HPDE6-E6E7 (cell line): ENCODE data around the gene SLC7A9.

Experiments used
- DNase-seq: peaks from one replicate; pipeline ENCODE4 v3.0.0; 2011; ENCODE audit warnings: missing footprints; ENCODE audit errors: extremely low spot score

Gene SLC7A9

GRCh38 chr19:32828643-32829344 lies 40.8 kb downstream of the SLC7A9 start:
- no peak for DNase-seq

GRCh38 chr19:32828139-32828538 lies 41.4 kb downstream of the SLC7A9 start:
- DNase-seq = no peak

GRCh38 chr19:32824916-32825608 lies 44.5 kb downstream of the SLC7A9 start:
- DNase-seq = no peak

- no peak for DNase-seq
Observed at GRCh38 chr19:32824191-32824751, 45.3 kb downstream of the SLC7A9 start.

- DNase-seq = no peak
Observed at GRCh38 chr19:32823747-32824102, 45.8 kb downstream of the SLC7A9 start.

GRCh38 chr19:32822916-32823746 lies 46.4 kb downstream of the SLC7A9 start:
- no peak for DNase-seq

- no peak for DNase-seq
Observed at GRCh38 chr19:32819419-32820400, 49.9 kb downstream of the SLC7A9 start.

- DNase-seq = no peak
Observed at GRCh38 chr19:32818536-32818935, 51.0 kb downstream of the SLC7A9 start.

GRCh38 chr19:32817569-32818476 lies 51.7 kb downstream of the SLC7A9 start:
- no peak for DNase-seq

GRCh38 chr19:32816555-32817099 lies 52.9 kb downstream of the SLC7A9 start:
- no peak for DNase-seq

GRCh38 chr19:32814624-32815023 lies 54.9 kb downstream of the SLC7A9 start:
- DNase-seq = no peak

- DNase-seq = no peak
Observed at GRCh38 chr19:32813862-32814425, 55.6 kb downstream of the SLC7A9 start.

GRCh38 chr19:32812571-32812970 lies 57.0 kb downstream of the SLC7A9 start:
- DNase-seq = no peak

GRCh38 chr19:32812036-32812435 lies 57.5 kb downstream of the SLC7A9 start:
- no peak for DNase-seq

- DNase-seq = no peak
Observed at GRCh38 chr19:32811151-32811550, 58.4 kb downstream of the SLC7A9 start.

GRCh38 chr19:32810452-32810851 lies 59.1 kb downstream of the SLC7A9 start:
- DNase-seq = no peak

GRCh38 chr19:32809754-32810153 lies 59.8 kb downstream of the SLC7A9 start:
- no peak for DNase-seq

GRCh38 chr19:32809254-32809653 lies 60.3 kb downstream of the SLC7A9 start:
- DNase-seq = no peak

- DNase-seq = no peak
Observed at GRCh38 chr19:32808236-32808635, 61.3 kb downstream of the SLC7A9 start.
